ENCODE data around the gene ZRANB1. TPM values are rescaled to one million over a fixed set of nuclear protein-coding genes. Genes with fewer than 3 reads are reported as not detected.

ZRANB1 gene
- total and polyA plus RNA-seq, 2 of the 4 experiments (the other 2 are of a cell fraction), result 11.2 to 24.7 TPM

DNA sequence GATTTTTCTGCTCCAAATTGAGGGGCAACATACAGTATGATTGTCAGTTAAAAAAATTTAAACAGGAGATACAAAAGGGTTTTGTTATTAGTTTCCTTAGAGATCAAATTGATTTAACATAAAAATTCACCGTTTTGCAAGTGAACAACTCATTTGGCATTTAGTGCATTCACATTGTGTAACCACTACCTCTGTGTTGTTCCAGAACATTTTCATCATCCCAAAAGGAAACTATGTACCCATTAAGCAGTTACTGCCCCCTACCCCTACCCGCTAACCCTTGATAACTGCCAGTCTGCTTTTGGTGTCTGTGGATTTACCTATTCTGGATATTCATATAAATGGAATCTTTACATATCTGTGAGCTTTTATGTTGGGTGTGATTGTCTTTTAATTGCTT lies 3.1 kb downstream of the ZRANB1 start:
- CTCF ChIA-PET, result interaction anchor here (0.6 kb wide), 1 partner anchor 53 kb away, joined by 3 read pairs; no protein-coding TSS in a partner anchor
- Histone ChIP-seq H3K27ac (ENCODE audit: insufficient read depth, low read length) (peak overlapping the region; percentile 72), H3K18ac (ENCODE audit: low read depth, low read length) (peak overlapping the region; percentile 89; the same call in 1 of the 2 replicates), H3K9me1 (ENCODE audit: insufficient read depth, low read length) (peaks cover 20% of the 10 kb centered on the region), H3K27me3 (ENCODE audit: control insufficient read depth, insufficient read depth, low read length) (no peaks in the 10 kb centered on the region), H3K79me1 (ENCODE audit: low read depth in 1 of 2, low read length in 2 of 2) (peaks cover 20 to 76% of the 10 kb centered on the region in 2 experiments), H4K20me1 (ENCODE audit: insufficient read depth, low read length) (peaks cover 66% of the 10 kb centered on the region), H2BK15ac (ENCODE audit: low read depth, low read length) (peak overlapping the region; percentile 49), H3K9me3 (ENCODE audit: control insufficient read depth, insufficient read depth, low read length) (no peaks in the 10 kb centered on the region), H3K4me1 (ENCODE audit: control insufficient read depth, insufficient read depth, low read length) (peaks cover 20% of the 10 kb centered on the region), H3K4me3 (ENCODE audit: insufficient read depth, low read depth, low read length) (no peak overlapping the region), H3K14ac (replicated peaks; ENCODE audit: low read depth, low read length) (peak overlapping the region; percentile 91), H3K36me3 (ENCODE audit: control insufficient read depth, insufficient read depth, low read length) (peaks cover 10% of the 10 kb centered on the region), H3K4me2 (ENCODE audit: low read depth, low read length) (peak overlapping the region; percentile 69; the same call in 1 of the 2 replicates), H4K91ac (ENCODE audit: insufficient read depth, low read depth, low read length) (peak overlapping the region; percentile 86), H4K8ac (ENCODE audit: low read depth in 2 of 2, low read length in 2 of 2) (peak overlapping the region; percentile 48 to 89; a peak in 2 of 4 replicates), H3K23ac (ENCODE audit: low read depth, low read length) (peak overlapping the region; percentile 87), H3K4ac (ENCODE audit: low read depth, low read length) (peak overlapping the region; percentile 80; the same call in 1 of the 2 replicates), H3K56ac (ENCODE audit: extremely low read depth, insufficient read depth, low read length) (no peak overlapping the region), H2BK120ac (ENCODE audit: low read depth, low read length) (peak overlapping the region; percentile 69), H2BK5ac (ENCODE audit: low read depth, low read length, poor library complexity, severe bottlenecking) (peak overlapping the region; percentile 96), H2AK5ac (ENCODE audit: low read depth, low read length) (0 out of 2 replicates have a peak overlapping the region, but pooled peaks have one; percentile 77), H3K9ac (ENCODE audit: low read depth, low read length) (no peak overlapping the region; the same call in 1 of the 2 replicates), H2AK9ac (replicated peaks; ENCODE audit: low read depth, low read length, poor library complexity) (no peak overlapping the region), H4K5ac (ENCODE audit: low read depth, low read length) (peak overlapping the region; percentile 79; the same call in 1 of the 2 replicates), H2AFZ (replicated peaks; ENCODE audit: low read length, poor library complexity) (no peak overlapping the region), H2BK20ac (ENCODE audit: low read depth, low read length) (peak overlapping the region; percentile 77)
- WGBS, 2 experiments (ENCODE audit: extremely low coverage in 2 of 2, insufficient read length in 1 of 2), result 20% methylated on average over 1 of the region's 2 CpGs; no CpG with 5 or more reads in 1 of the 2 experiments
- DNase-seq (peak; percentile 52), ATAC-seq (ENCODE audit: low read depth) (no peak)
- in situ Hi-C loops (cut with MboI; ENCODE audit: low sequenced_read_pairs), result no loop called here
- TF ChIP-seq CEBPB (IDR thresholded peaks at IDR 0.05; ENCODE audit: low read depth, low read length), result peak; percentile 77
- TF ChIP-seq NFE2L2 (IDR thresholded peaks at IDR 0.05; ENCODE audit: low read depth, low read length), result no peak
- no TSS peak for BruUV-seq (replicated peaks)
- intact Hi-C loops (cut with micrococcal nuclease), result no loop called here
- dilution Hi-C loops (cut with HindIII; ENCODE audit: low sequenced_read_pairs, unreplicated experiment), result no loop called here
- POLR2A ChIA-PET (ENCODE audit: unreplicated experiment), result no interaction called here

Measured in IMR-90 (cell line).